HepG2 (cell line): ENCODE data around the gene HSF4. TPM values are rescaled to one million over a fixed set of nuclear protein-coding genes. Genes with fewer than 3 reads are reported as not detected.

Source experiments
- ATAC-seq: fragments of 200-7000 bp; cut with Tn5 transposase; 3 replicates; pipeline ENCODE4 v1.9.1; 2020; ENCODE audit warnings: mild to moderate bottlenecking, moderate library complexity
- BruUV-seq: library from RNA; stranded (reverse); fragments of 400-500 nt; replicated peaks from 2 replicates; lab custom pipeline; 2021; lab: Mats Ljungman, UMichigan
- CTCF ChIA-PET: fragments of 300-600 bp; formaldehyde crosslinking; extraction: SDS; loops from one replicate; lab custom pipeline; 2021; ENCODE audit warnings: low total read pairs, inconsistent platforms, low intra/inter-chr PET ratio; lab: Yijun Ruan, JAX
- POLR2A ChIA-PET: fragments of 350-600 bp; sonication (Branson Sonifier 250); formaldehyde crosslinking; loops from one replicate; lab custom pipeline; 2020; ENCODE audit warnings: antibody characterized with exemption, inconsistent platforms; lab: Yijun Ruan, JAX
- DNase-seq: peaks from one replicate; pipeline ENCODE4 v3.0.0-alpha.2; 2015; ENCODE audit warnings: low spot score
- FAIRE-seq: peaks from 3 replicates; lab custom pipeline; 2011; peaks lifted over from hg19 to GRCh38; lab: Jason Lieb, UNC
- H2AFZ ChIP-seq: one replicate; pipeline ENCODE4 v1.6.1; 2011; ENCODE audit warnings: low read length, inconsistent platforms
- H3K27ac ChIP-seq: fragments of 300-600 bp; 3 replicates; pipeline ENCODE4 v1.8.0; 2011; ENCODE audit warnings: mixed run types, mild to moderate bottlenecking, mixed read lengths, low read length, inconsistent platforms; ENCODE audit not compliant: insufficient read depth; ENCODE audit errors: extremely low read length
- H3K27me3 ChIP-seq, 2 experiments: fragments of 200-600 bp in 1 of 2; 2 replicates in 1 of 2; 3 replicates in 1 of 2; pipeline versions ENCODE4 v1.6.0 to v1.8.0; 2011; ENCODE audit warnings: low read length in 2 of 2, mild to moderate bottlenecking in 2 of 2, moderate library complexity in 2 of 2, inconsistent platforms in 1 of 2; ENCODE audit not compliant: insufficient read depth in 2 of 2, control insufficient read depth in 1 of 2
- H3K36me3 ChIP-seq, 2 experiments: fragments of 200-600 bp in 1 of 2; replicated peaks in 1 of 2; 2 replicates in 1 of 2; 3 replicates in 1 of 2; pipeline versions ENCODE4 v1.5.1 to v1.8.0; 2011; ENCODE audit warnings: low read length in 2 of 2, inconsistent platforms in 1 of 2; ENCODE audit not compliant: insufficient read depth in 2 of 2, control insufficient read depth in 1 of 2
- H3K4me1 ChIP-seq: 2 replicates; pipeline ENCODE4 v1.5.1; 2012; ENCODE audit warnings: low read length, inconsistent platforms; ENCODE audit not compliant: insufficient read depth
- H3K4me2 ChIP-seq: 2 replicates; pipeline ENCODE4 v1.6.0; 2011; ENCODE audit warnings: low read depth, low read length, inconsistent platforms
- H3K4me3 ChIP-seq, 3 experiments: fragments of 200-600 bp in 1 of 3; sonication (generic), shearing (Covaris generic) in 1 of 3; replicated peaks in 1 of 3; 2 replicates each; pipeline ENCODE4 v1.5.1; 2011 to 2016; ENCODE audit warnings: low read length in 3 of 3, inconsistent platforms in 2 of 3, low read depth in 2 of 3, mild to moderate bottlenecking in 2 of 3, control low read depth in 1 of 3, mixed read lengths in 1 of 3; ENCODE audit not compliant: insufficient read depth in 1 of 3
- H3K79me2 ChIP-seq: one replicate; pipeline ENCODE4 v1.6.1; 2011; ENCODE audit warnings: low read length, inconsistent platforms; ENCODE audit not compliant: insufficient read depth
- H3K9ac ChIP-seq: 2 replicates; pipeline ENCODE4 v1.6.0; 2011; ENCODE audit warnings: mild to moderate bottlenecking, low read depth, low read length, inconsistent platforms; ENCODE audit not compliant: insufficient read depth
- H3K9me3 ChIP-seq: 2 replicates; pipeline ENCODE4 v1.5.1; 2012; ENCODE audit warnings: mild to moderate bottlenecking, low read length
- H4K20me1 ChIP-seq: 2 replicates; pipeline ENCODE4 v1.6.0; 2011; ENCODE audit warnings: inconsistent platforms, mild to moderate bottlenecking, low read length, moderate library complexity; ENCODE audit not compliant: insufficient read depth
- PRDM4 ChIP-seq: sonication (generic); formaldehyde crosslinking; IDR thresholded peaks from 2 replicates; pipeline ENCODE4 v1.9.0; 2021; ENCODE audit warnings: missing genetic modification reagents, borderline replicate concordance
- RFX1 ChIP-seq: fragments of 450-650 bp; IDR thresholded peaks from 2 replicates; pipeline ENCODE4 v1.6.1; 2017
- ZBTB2 ChIP-seq: sonication (generic); formaldehyde crosslinking; IDR thresholded peaks from 2 replicates; pipeline ENCODE4 v1.8.0; 2022; ENCODE audit warnings: low read depth, missing genetic modification reagents
- ZNF329 ChIP-seq: sonication (generic); formaldehyde crosslinking; IDR thresholded peaks from 2 replicates; pipeline ENCODE4 v1.9.0; 2021; ENCODE audit warnings: low read depth, mild to moderate bottlenecking, missing genetic modification reagents
- WGBS: methylation state at CpG from one replicate; pipeline ENCODE4 v1.1.6; 2017; ENCODE audit warnings: low lambda C conversion rate; 5-methylcytosine and 5-hydroxymethylcytosine counted together
- in situ Hi-C: cut with HindIII; loops from 2 replicates; pipeline ENCODE4 v1.10.0; 2017; ENCODE audit warnings: low pct_unique_long_range_greater_than_20kb; ENCODE audit not compliant: extremely low pct_ligation_motif_present
- intact Hi-C: fragments of 100-400 bp; cut with micrococcal nuclease; formaldehyde crosslinking; loops from one replicate; pipeline ENCODE4 v1.10.0; 2022; ENCODE audit not compliant: unreplicated experiment
- polyA plus RNA-seq, 8 experiments: library from polyadenylated mRNA; depleted of rRNA in 3 of 8; stranded (reverse) in 7 of 8; unstranded in 1 of 8; fragments of >200 nt; fragmentation: Illumina TruSeq in 4 of 8; extraction: Trizol in 4 of 8; gene quantifications; 2 replicates each; pipeline versions ENCODE4 v1.2.1 to v1.2.3, GENCODE V29; 2011 to 2016; ENCODE audit warnings: low read depth in 4 of 8, missing spikeins in 1 of 8, mixed read lengths in 1 of 8; ENCODE audit not compliant: insufficient read depth in 1 of 8
- total RNA-seq, 5 experiments: library from RNA; depleted of rRNA; stranded (reverse); fragments of >200 nt; fragmentation: Illumina TruSeq; extraction: Trizol; gene quantifications; 2 replicates each; pipeline ENCODE4 v1.2.3, GENCODE V29; 2016; ENCODE audit warnings: low read depth in 1 of 5

Gene HSF4
- total and polyA plus RNA-seq, 2 of the 13 experiments (the other 11 are each of a cell fraction or from before 2014, with no cell fraction given): 3.5 to 16.9 TPM

- no peak for TF ChIP-seq ZBTB2 (CRISPR knock-in tag)
Observed at GRCh38 chr16:67156143-67156844, 8.3 kb upstream of the HSF4 start (continued).

- ChIA-PET CTCF (interaction anchor here (2.4 kb wide), 1 partner anchor 140 kb away, joined by 28 read pairs; no protein-coding TSS in a partner anchor), POLR2A (interaction anchor here (1.0 to 5.7 kb wide), 4 partner anchors 13 to 139 kb away, joined by 3 to 54 read pairs (median 5); partner anchors contain the start of gene NOL3)
- DNase-seq: no peak
- 33% methylated on average over 7 of the region's 7 CpGs for WGBS
- Histone ChIP-seq H3K4me3 (no peak overlapping the region), H3K9me3 (no peaks in the 10 kb centered on the region), H3K36me3 (no peaks in the 10 kb centered on the region), H3K27ac (no peak overlapping the region), H3K4me1 (peaks cover 45% of the 10 kb centered on the region), H3K4me2 (0 out of 2 replicates have a peak overlapping the region, but pooled peaks have one; percentile 26), H2AFZ (no peak overlapping the region), H3K9ac (no peak overlapping the region), H3K27me3 (peaks cover 4% of the 10 kb centered on the region in 2 experiments; a peak in 2 of 5 replicates), H3K79me2 (no peaks in the 10 kb centered on the region), H4K20me1 (no peaks in the 10 kb centered on the region)
- TF ChIP-seq RFX1: no peak
- peak; percentile 97 for TF ChIP-seq ZNF329 (CRISPR knock-in tag)
- TF ChIP-seq PRDM4 (CRISPR knock-in tag): no peak
- in situ Hi-C loops (loop anchor here (5.0 kb wide), 2 partner anchors 140 to 180 kb away; no protein-coding TSS in a partner anchor), intact Hi-C loops (loop anchor here (5.0 to 10.0 kb wide), 2 partner anchors 200 to 262 kb away; no protein-coding TSS in a partner anchor)
- no peak for FAIRE-seq
- no TSS peak for BruUV-seq
- no peak for ATAC-seq
Observed at GRCh38 chr16:67157106-67157748, 7.3 kb upstream of the HSF4 start.
